M059J (cell line): ENCODE measurements around the gene ARID4B. TPM values are rescaled to one million over a fixed set of nuclear protein-coding genes. Genes with fewer than 3 reads are reported as not detected.
"Not testable (repeated sequence)": the region's sequence is repeated elsewhere in the genome, so short reads cannot be mapped to it uniquely, and the experiment has no call there.

Experiments
- DNase-seq: peaks from one replicate; pipeline ENCODE4 v3.0.0-alpha.2; 2012; ENCODE audit warnings: low read depth
- total RNA-seq: library from RNA; depleted of rRNA; stranded (reverse); fragments of >200 nt; shearing (Covaris generic); gene quantifications from 2 replicates; pipeline ENCODE4 v1.2.3, GENCODE V29; 2014; rRNA removed

Gene ARID4B
- 12.8 and 17.0 TPM in 2 replicates for total RNA-seq

- no peak for DNase-seq
These were observed at the start of gene ARID4B for GRCh38 chr1:235327559-235328270. Gene ARID4B, minus strand, starts transcription at chr1:235328179. Its CDS starts 1,260 bp downstream, at chr1:235326919.

- DNase-seq, result no peak
These were observed 48.1 kb upstream of the ARID4B start for GRCh38 chr1:235375919-235376605.

GRCh38 chr1:235369802-235370201, 41.8 kb upstream of the ARID4B start:
- DNase-seq, result no peak

- DNase-seq, result no peak
These were observed 40.4 kb upstream of the ARID4B start for GRCh38 chr1:235368428-235368827.

- peak; percentile 98 for DNase-seq
These were observed 39.3 kb upstream of the ARID4B start, which contains the start of gene TBCE for GRCh38 chr1:235367000-235367908. Gene TBCE, plus strand, starts transcription at chr1:235367427. Its CDS starts 12,623 bp downstream, at chr1:235380050.

GRCh38 chr1:235366286-235366685, 38.3 kb upstream of the ARID4B start:
- no peak for DNase-seq

- not testable (repeated sequence) for DNase-seq
These were observed 36.2 kb upstream of the ARID4B start for GRCh38 chr1:235364189-235364588.

- no peak for DNase-seq
These were observed 30.9 kb upstream of the ARID4B start for GRCh38 chr1:235358899-235359298.

GRCh38 chr1:235357485-235358373, 29.8 kb upstream of the ARID4B start:
- no peak for DNase-seq

- DNase-seq, result no peak
These were observed 23.9 kb upstream of the ARID4B start for GRCh38 chr1:235351898-235352297.

- DNase-seq, result no peak
These were observed 23.5 kb upstream of the ARID4B start for GRCh38 chr1:235351441-235351840.

- DNase-seq, result no peak
These were observed 15.7 kb upstream of the ARID4B start for GRCh38 chr1:235343726-235344125.

GRCh38 chr1:235342471-235342870, 14.5 kb upstream of the ARID4B start:
- no peak for DNase-seq

GRCh38 chr1:235342039-235342438, 14.1 kb upstream of the ARID4B start:
- DNase-seq, result no peak

- DNase-seq, result no peak
These were observed 13.4 kb upstream of the ARID4B start for GRCh38 chr1:235341334-235341733.

GRCh38 chr1:235339746-235340145, 11.8 kb upstream of the ARID4B start:
- DNase-seq, result no peak

- peak; percentile 44 for DNase-seq
These were observed 8.9 kb upstream of the ARID4B start for GRCh38 chr1:235336903-235337302.

GRCh38 chr1:235331401-235331800, 3.4 kb upstream of the ARID4B start:
- DNase-seq, result no peak

GRCh38 chr1:235330918-235331285, 2.9 kb upstream of the ARID4B start:
- no peak for DNase-seq

GRCh38 chr1:235329139-235329902, 1.3 kb upstream of the ARID4B start:
- peak; percentile 64 for DNase-seq
